ENCODE results near the gene DICER1.

GRCh38 chr14:95057851-95058250 is 99.5 kb downstream of the DICER1 start:
- TF ChIP-seq, protein P1, sequence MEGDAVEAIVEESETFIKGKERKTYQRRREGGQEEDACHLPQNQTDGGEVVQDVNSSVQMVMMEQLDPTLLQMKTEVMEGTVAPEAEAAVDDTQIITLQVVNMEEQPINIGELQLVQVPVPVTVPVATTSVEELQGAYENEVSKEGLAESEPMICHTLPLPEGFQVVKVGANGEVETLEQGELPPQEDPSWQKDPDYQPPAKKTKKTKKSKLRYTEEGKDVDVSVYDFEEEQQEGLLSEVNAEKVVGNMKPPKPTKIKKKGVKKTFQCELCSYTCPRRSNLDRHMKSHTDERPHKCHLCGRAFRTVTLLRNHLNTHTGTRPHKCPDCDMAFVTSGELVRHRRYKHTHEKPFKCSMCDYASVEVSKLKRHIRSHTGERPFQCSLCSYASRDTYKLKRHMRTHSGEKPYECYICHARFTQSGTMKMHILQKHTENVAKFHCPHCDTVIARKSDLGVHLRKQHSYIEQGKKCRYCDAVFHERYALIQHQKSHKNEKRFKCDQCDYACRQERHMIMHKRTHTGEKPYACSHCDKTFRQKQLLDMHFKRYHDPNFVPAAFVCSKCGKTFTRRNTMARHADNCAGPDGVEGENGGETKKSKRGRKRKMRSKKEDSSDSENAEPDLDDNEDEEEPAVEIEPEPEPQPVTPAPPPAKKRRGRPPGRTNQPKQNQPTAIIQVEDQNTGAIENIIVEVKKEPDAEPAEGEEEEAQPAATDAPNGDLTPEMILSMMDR (IDR thresholded peaks at IDR 0.05) = no peak
- TF ChIP-seq POLR2A (IDR thresholded peaks at IDR 0.05) = no peak
